ENCODE data around the gene KLHDC10.

DNA sequence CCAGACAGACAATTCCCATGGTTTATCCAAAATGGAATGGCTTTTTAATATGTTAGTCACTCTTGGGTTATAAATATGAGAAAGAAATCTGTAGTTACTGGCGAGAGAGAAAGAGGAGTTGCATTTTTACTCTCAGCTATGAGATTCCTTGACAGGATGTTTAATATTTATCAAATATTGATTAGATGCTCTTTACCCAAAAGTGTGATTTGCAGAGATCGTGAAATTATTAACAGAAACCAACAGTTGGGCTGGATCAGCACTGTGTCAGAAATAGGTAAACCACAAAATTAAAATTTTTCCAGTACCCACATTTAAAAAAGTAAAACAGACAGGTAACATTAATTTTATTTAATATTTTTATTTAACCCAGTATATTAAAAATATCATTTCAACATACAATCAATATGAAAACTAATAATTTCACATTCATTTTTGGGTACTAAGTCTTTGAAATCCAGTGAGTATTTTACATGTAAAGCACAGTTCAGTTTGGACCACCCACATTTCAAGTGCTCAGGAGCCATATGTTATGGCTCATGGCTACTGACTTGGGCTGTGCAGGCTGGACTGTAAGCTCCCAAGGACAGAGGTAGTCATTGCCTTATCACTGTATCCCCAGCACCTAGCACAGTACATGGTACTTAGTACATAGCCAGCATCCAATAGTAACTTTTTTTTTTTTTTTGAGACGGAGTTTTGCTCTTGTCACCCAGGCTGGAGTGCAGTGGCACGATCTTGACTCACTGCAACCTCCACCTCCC, 42.5 kb downstream of the KLHDC10 start:
- TF ChIP-seq, protein P1, sequence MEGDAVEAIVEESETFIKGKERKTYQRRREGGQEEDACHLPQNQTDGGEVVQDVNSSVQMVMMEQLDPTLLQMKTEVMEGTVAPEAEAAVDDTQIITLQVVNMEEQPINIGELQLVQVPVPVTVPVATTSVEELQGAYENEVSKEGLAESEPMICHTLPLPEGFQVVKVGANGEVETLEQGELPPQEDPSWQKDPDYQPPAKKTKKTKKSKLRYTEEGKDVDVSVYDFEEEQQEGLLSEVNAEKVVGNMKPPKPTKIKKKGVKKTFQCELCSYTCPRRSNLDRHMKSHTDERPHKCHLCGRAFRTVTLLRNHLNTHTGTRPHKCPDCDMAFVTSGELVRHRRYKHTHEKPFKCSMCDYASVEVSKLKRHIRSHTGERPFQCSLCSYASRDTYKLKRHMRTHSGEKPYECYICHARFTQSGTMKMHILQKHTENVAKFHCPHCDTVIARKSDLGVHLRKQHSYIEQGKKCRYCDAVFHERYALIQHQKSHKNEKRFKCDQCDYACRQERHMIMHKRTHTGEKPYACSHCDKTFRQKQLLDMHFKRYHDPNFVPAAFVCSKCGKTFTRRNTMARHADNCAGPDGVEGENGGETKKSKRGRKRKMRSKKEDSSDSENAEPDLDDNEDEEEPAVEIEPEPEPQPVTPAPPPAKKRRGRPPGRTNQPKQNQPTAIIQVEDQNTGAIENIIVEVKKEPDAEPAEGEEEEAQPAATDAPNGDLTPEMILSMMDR (IDR thresholded peaks at IDR 0.05; ENCODE audit: poor library complexity): no peak
- TF ChIP-seq EZH2 (IDR thresholded peaks at IDR 0.05; ENCODE audit: borderline replicate concordance) (no peak), EZH2phosphoT487 (IDR thresholded peaks at IDR 0.05; ENCODE audit: low read depth, severe bottlenecking, unreplicated experiment) (no peak)
